Measurements from ENCODE around the gene DISC1. TPM values are rescaled to one million over a fixed set of nuclear protein-coding genes. Genes with fewer than 3 reads are reported as not detected.
"Not testable (repeated sequence)": the region's sequence is repeated elsewhere in the genome, so short reads cannot be mapped to it uniquely, and the experiment has no call there.

Gene DISC1
- total RNA-seq, 2 experiments from 2014 or later, result 4.4 to 14.4 TPM

- ATAC-seq, result no peak
- no peak for DNase-seq
- Mint-ChIP-seq H3K27ac (no peak overlapping the region), H3K4me1 (peaks cover 17% of the 10 kb centered on the region), H3K27me3 (no peaks in the 10 kb centered on the region), H3K9me3 (ENCODE audit: low read depth) (no peaks in the 10 kb centered on the region), H3K36me3 (peaks cover 3% of the 10 kb centered on the region), H3K4me3 (no peak overlapping the region)
- CTCF ChIA-PET, result no interaction called here
These were observed 340.4 kb downstream of the DISC1 start for GRCh38 chr1:231966983-231967382.

- H3K27me3 Mint-ChIP-seq, result no peaks in the 10 kb centered on the region
- CTCF ChIA-PET, result interaction anchor here (0.6 kb wide), 1 partner anchor 257 kb away, joined by 4 read pairs; no protein-coding TSS in a partner anchor
- DNase-seq, result no peak
- no peak overlapping the region for H3K4me3 Mint-ChIP-seq
- no peaks in the 10 kb centered on the region for H3K9me3 Mint-ChIP-seq (ENCODE audit: low read depth)
- H3K36me3 Mint-ChIP-seq, result peaks cover 3% of the 10 kb centered on the region
- no peak overlapping the region for H3K27ac Mint-ChIP-seq
- H3K4me1 Mint-ChIP-seq, result peaks cover 36% of the 10 kb centered on the region
- ATAC-seq, result no peak
These were observed 342.5 kb downstream of the DISC1 start for GRCh38 chr1:231969076-231969475.

- ATAC-seq; CTCF ChIA-PET; H3K9me3 Mint-ChIP-seq (ENCODE audit: low read depth); H3K27me3 Mint-ChIP-seq; H3K27ac Mint-ChIP-seq; DNase-seq; H3K36me3 Mint-ChIP-seq; H3K4me3 Mint-ChIP-seq: not testable (repeated sequence)
- H3K4me1 Mint-ChIP-seq, result peaks cover 38% of the 10 kb centered on the region
These were observed 343.2 kb downstream of the DISC1 start for GRCh38 chr1:231969761-231970160.

GRCh38 chr1:231970684-231971083, 344.1 kb downstream of the DISC1 start:
- Mint-ChIP-seq H3K4me3 (no peak overlapping the region), H3K9me3 (ENCODE audit: low read depth) (no peaks in the 10 kb centered on the region), H3K27ac (no peak overlapping the region), H3K4me1 (peaks cover 34% of the 10 kb centered on the region), H3K36me3 (peaks cover under 1% of the 10 kb centered on the region), H3K27me3 (no peaks in the 10 kb centered on the region)
- CTCF ChIA-PET, result no interaction called here
- ATAC-seq (no peak), DNase-seq (no peak)

- no peaks in the 10 kb centered on the region for H3K27me3 Mint-ChIP-seq
- ATAC-seq (no peak), DNase-seq (no peak)
- no peaks in the 10 kb centered on the region for H3K9me3 Mint-ChIP-seq (ENCODE audit: low read depth)
- H3K36me3 Mint-ChIP-seq, result no peaks in the 10 kb centered on the region
- H3K27ac Mint-ChIP-seq, result no peak overlapping the region
- H3K4me1 Mint-ChIP-seq, result peaks cover 34% of the 10 kb centered on the region
- no peak overlapping the region for H3K4me3 Mint-ChIP-seq
- CTCF ChIA-PET, result no interaction called here
These were observed 345.0 kb downstream of the DISC1 start for GRCh38 chr1:231971397-231972110.

GRCh38 chr1:231972111-231972445, 345.5 kb downstream of the DISC1 start:
- Mint-ChIP-seq H3K36me3 (no peaks in the 10 kb centered on the region), H3K9me3 (ENCODE audit: low read depth) (no peaks in the 10 kb centered on the region), H3K27ac (no peak overlapping the region), H3K4me1 (peaks cover 34% of the 10 kb centered on the region), H3K4me3 (no peak overlapping the region), H3K27me3 (no peaks in the 10 kb centered on the region)
- no peak for DNase-seq
- ATAC-seq, result no peak
- CTCF ChIA-PET, result no interaction called here

GRCh38 chr1:231973830-231974229, 347.2 kb downstream of the DISC1 start:
- Mint-ChIP-seq H3K4me1 (peaks cover 34% of the 10 kb centered on the region), H3K4me3 (peak overlapping the region; percentile 21), H3K27me3 (no peaks in the 10 kb centered on the region), H3K27ac (peak overlapping the region; percentile 56), H3K9me3 (ENCODE audit: low read depth) (no peaks in the 10 kb centered on the region), H3K36me3 (peaks cover 2% of the 10 kb centered on the region)
- CTCF ChIA-PET, result interaction anchor here (0.8 kb wide), 1 partner anchor 9 kb away, joined by 3 read pairs; no protein-coding TSS in a partner anchor
- DNase-seq (peak; percentile 45), ATAC-seq (peak; percentile 83)

GRCh38 chr1:231976231-231976630, 349.6 kb downstream of the DISC1 start:
- Mint-ChIP-seq H3K27ac (no peak overlapping the region), H3K9me3 (ENCODE audit: low read depth) (no peaks in the 10 kb centered on the region), H3K27me3 (no peaks in the 10 kb centered on the region), H3K4me1 (peaks cover 27% of the 10 kb centered on the region), H3K4me3 (no peak overlapping the region), H3K36me3 (peaks cover 2% of the 10 kb centered on the region)
- CTCF ChIA-PET, result no interaction called here
- no peak for DNase-seq
- ATAC-seq, result no peak

GRCh38 chr1:231981675-231982074, 355.1 kb downstream of the DISC1 start:
- no peak overlapping the region for H3K4me3 Mint-ChIP-seq
- CTCF ChIA-PET, result no interaction called here
- no peak for ATAC-seq

GRCh38 chr1:231982871-231983587, 356.4 kb downstream of the DISC1 start:
- DNase-seq (no peak), ATAC-seq (no peak)
- H3K36me3 Mint-ChIP-seq, result no peaks in the 10 kb centered on the region
- no peak overlapping the region for H3K4me3 Mint-ChIP-seq
- CTCF ChIA-PET, result interaction anchor here (0.6 kb wide), 1 partner anchor 9 kb away, joined by 3 read pairs; no protein-coding TSS in a partner anchor
- no peaks in the 10 kb centered on the region for H3K27me3 Mint-ChIP-seq
- no peak overlapping the region for H3K27ac Mint-ChIP-seq
- H3K4me1 Mint-ChIP-seq, result peaks cover 7% of the 10 kb centered on the region
- no peaks in the 10 kb centered on the region for H3K9me3 Mint-ChIP-seq (ENCODE audit: low read depth)

More at GRCh38 chr1:231981675-231982074, 355.1 kb downstream of the DISC1 start:
- Mint-ChIP-seq H3K4me1 (peaks cover 7% of the 10 kb centered on the region), H3K27ac (no peak overlapping the region), H3K36me3 (peaks cover 2% of the 10 kb centered on the region), H3K9me3 (ENCODE audit: low read depth) (no peaks in the 10 kb centered on the region), H3K27me3 (no peaks in the 10 kb centered on the region)
- DNase-seq, result no peak

- H3K27ac Mint-ChIP-seq, result no peak overlapping the region
- no peaks in the 10 kb centered on the region for H3K36me3 Mint-ChIP-seq
- H3K4me3 Mint-ChIP-seq, result no peak overlapping the region
- no peak for ATAC-seq
- peaks cover 7% of the 10 kb centered on the region for H3K4me1 Mint-ChIP-seq
- DNase-seq, result no peak
- no peaks in the 10 kb centered on the region for H3K9me3 Mint-ChIP-seq (ENCODE audit: low read depth)
- H3K27me3 Mint-ChIP-seq, result no peaks in the 10 kb centered on the region
- CTCF ChIA-PET, result no interaction called here
These were observed 357.1 kb downstream of the DISC1 start for GRCh38 chr1:231983588-231984193.

- Mint-ChIP-seq H3K4me3 (no peak overlapping the region), H3K36me3 (no peaks in the 10 kb centered on the region), H3K9me3 (ENCODE audit: low read depth) (no peaks in the 10 kb centered on the region), H3K27ac (no peak overlapping the region), H3K4me1 (peaks cover 7% of the 10 kb centered on the region), H3K27me3 (no peaks in the 10 kb centered on the region)
- ATAC-seq (no peak), DNase-seq (no peak)
- CTCF ChIA-PET, result interaction anchor here (1.2 kb wide), 1 partner anchor 642 kb away, joined by 3 read pairs; no protein-coding TSS in a partner anchor
These were observed 358.9 kb downstream of the DISC1 start for GRCh38 chr1:231985296-231986023.

GRCh38 chr1:231986631-231987336, 360.2 kb downstream of the DISC1 start:
- Mint-ChIP-seq H3K27me3 (no peaks in the 10 kb centered on the region), H3K4me3 (no peak overlapping the region), H3K36me3 (no peaks in the 10 kb centered on the region), H3K4me1 (peaks cover 7% of the 10 kb centered on the region), H3K9me3 (ENCODE audit: low read depth) (no peaks in the 10 kb centered on the region), H3K27ac (no peak overlapping the region)
- ATAC-seq, result no peak
- DNase-seq, result no peak
- CTCF ChIA-PET, result no interaction called here
